Germinal center (tissue), 1 donor: ENCODE results near the gene C1D.
"Not testable (repeated sequence)": the region's sequence is repeated elsewhere in the genome, so short reads cannot be mapped to it uniquely, and the experiment has no call there.

ENCODE experiments used
- DNase-seq: peaks from one replicate; pipeline ENCODE4 v3.0.0; 2012; ENCODE audit warnings: mixed read lengths, low spot score

C1D gene

GRCh38 chr2:67999332-67999731 is 63.5 kb downstream of the C1D start:
- no peak for DNase-seq

- no peak for DNase-seq
Measured at GRCh38 chr2:67997903-67998302, 64.9 kb downstream of the C1D start.

GRCh38 chr2:67997528-67997900 is 65.3 kb downstream of the C1D start:
- DNase-seq = no peak

DNA sequence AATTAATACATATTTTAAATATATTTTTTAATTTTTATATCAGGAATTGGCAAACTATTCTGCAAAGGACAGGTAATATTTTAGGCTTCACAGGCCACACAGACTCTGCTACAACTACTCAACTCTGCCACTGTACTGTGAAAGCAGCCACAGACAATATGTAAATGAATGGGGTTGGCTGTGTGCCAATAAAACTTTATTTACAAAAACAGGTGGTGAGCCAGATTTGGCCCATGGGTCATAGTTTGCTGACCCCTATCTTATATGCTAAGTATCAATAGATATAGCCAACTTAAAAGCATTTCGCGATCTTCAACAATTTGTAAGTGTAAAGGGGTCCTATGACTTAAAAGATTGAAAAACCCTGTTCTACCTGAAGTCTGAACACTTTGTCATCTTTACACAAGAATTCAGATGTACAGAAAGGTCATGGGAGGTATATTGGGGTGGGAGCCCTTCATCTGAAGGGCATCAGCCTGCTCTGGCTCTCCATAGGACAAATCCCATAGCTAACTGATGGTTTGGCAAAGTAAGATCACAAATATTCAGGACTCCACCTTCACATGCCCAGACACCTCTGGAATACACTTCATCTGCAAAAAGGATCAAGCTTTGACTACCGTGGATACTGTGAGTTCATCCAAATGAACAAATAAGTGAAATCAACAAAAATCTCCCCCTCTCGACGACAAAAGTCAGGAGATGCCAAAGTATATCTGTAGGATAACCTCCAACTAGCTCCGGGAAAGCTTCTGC is 65.9 kb downstream of the C1D start:
- DNase-seq = no peak

DNA sequence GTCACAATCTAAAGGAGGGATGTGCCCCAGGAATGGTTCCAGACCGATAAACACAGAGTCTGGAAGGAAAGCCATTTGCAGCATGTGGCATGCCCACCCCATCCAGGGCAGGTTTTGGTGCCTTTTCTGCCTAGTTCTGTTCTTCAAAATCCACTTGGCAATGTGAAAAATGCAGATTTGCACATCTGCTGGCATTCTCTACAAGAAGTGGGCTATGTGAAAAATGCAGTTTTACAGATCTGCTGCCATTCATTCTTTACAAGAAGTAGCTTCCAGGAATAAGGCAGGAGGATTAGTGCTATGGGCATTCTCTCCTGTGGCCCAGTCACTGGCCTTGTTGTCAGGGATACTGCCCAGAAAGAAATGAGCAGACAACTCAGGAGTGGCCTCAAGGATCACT is 68.1 kb downstream of the C1D start:
- DNase-seq = no peak

DNA sequence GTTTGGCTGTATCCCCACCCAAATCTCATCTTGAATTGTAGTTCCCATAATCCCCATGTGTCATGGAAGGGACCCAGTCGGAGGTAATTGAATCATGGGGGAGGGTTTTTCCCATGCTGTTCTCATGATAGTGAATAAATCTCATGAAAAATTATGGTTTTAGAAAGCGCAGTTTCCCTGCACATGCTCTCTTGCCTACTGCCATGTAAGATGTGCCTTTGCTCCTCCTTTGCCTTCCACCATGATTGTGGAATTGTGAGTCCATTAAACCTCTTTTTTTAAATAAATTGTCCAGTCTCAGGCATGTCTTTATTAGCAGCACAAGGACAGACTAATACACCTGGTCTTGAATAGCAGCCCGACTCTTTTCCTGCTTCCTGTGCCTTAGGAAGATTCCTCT is 68.7 kb downstream of the C1D start:
- not testable (repeated sequence) for DNase-seq

GRCh38 chr2:67993329-67993728 is 69.5 kb downstream of the C1D start:
- no peak for DNase-seq

GRCh38 chr2:67991456-67991855 is 71.3 kb downstream of the C1D start:
- no peak for DNase-seq
